NCI-H82 (cell line): Measurements from ENCODE around the gene BTG4.

Experiments
- DNase-seq: peaks from one replicate; lab custom pipeline; 2025; lab: John Stamatoyannopoulos, UW

Gene BTG4

GRCh38 chr11:111537336-111537860 is 25.2 kb upstream of the BTG4 start:
- DNase-seq = no peak

GRCh38 chr11:111535281-111535680 is 23.1 kb upstream of the BTG4 start:
- no peak for DNase-seq

- no peak for DNase-seq
These were observed 20.2 kb upstream of the BTG4 start for GRCh38 chr11:111532365-111532709.

GRCh38 chr11:111531687-111532364 is 19.6 kb upstream of the BTG4 start:
- DNase-seq = peak; percentile 14

- DNase-seq = no peak
These were observed 18.9 kb upstream of the BTG4 start for GRCh38 chr11:111531136-111531535.

- no peak for DNase-seq
These were observed 17.9 kb upstream of the BTG4 start for GRCh38 chr11:111530091-111530490.

GRCh38 chr11:111528557-111528956 is 16.4 kb upstream of the BTG4 start:
- DNase-seq = peak; percentile 57

- DNase-seq = no peak
These were observed 15.1 kb upstream of the BTG4 start for GRCh38 chr11:111527279-111527678.

- DNase-seq = peak; percentile 9
These were observed 14.3 kb upstream of the BTG4 start for GRCh38 chr11:111526501-111526900.

- no peak for DNase-seq
These were observed 13.3 kb upstream of the BTG4 start for GRCh38 chr11:111525456-111525855.

GRCh38 chr11:111524056-111524455 is 11.9 kb upstream of the BTG4 start:
- DNase-seq = no peak

- no peak for DNase-seq
These were observed 11.2 kb upstream of the BTG4 start for GRCh38 chr11:111523343-111523742.

GRCh38 chr11:111522426-111522825 is 10.2 kb upstream of the BTG4 start:
- no peak for DNase-seq

GRCh38 chr11:111521135-111521534 is 8.9 kb upstream of the BTG4 start:
- no peak for DNase-seq

- DNase-seq = no peak
These were observed 8.4 kb upstream of the BTG4 start for GRCh38 chr11:111520560-111520959.

GRCh38 chr11:111518668-111519067 is 6.5 kb upstream of the BTG4 start:
- DNase-seq = no peak

GRCh38 chr11:111515591-111515990 is 3.4 kb upstream of the BTG4 start:
- peak; percentile 61 for DNase-seq

GRCh38 chr11:111514216-111515031 is 2.2 kb upstream of the BTG4 start, which contains the start of gene HOATZ:
Gene HOATZ, plus strand, starts transcription at chr11:111514778. Its CDS starts 7 bp downstream, at chr11:111514785.
- peak; percentile 8 for DNase-seq

- DNase-seq = no peak
These were observed 1.0 kb upstream of the BTG4 start for GRCh38 chr11:111513240-111513605.

- DNase-seq = no peak
These were observed 1.9 kb downstream of the BTG4 start for GRCh38 chr11:111510311-111510710.

GRCh38 chr11:111502611-111503010 is 9.6 kb downstream of the BTG4 start:
- no peak for DNase-seq

- DNase-seq = no peak
These were observed 11.7 kb downstream of the BTG4 start for GRCh38 chr11:111500481-111500880.

- no peak for DNase-seq
These were observed 12.7 kb downstream of the BTG4 start for GRCh38 chr11:111499483-111499882.
